NCI-H187 (cell line): ENCODE data around the gene PDLIM7.
A peak's percentile ranks its signal among the peaks of the same experiment; 100 is the strongest.

Experiments used
- DNase-seq, 2 experiments: peaks; one replicate each; lab custom pipeline; 2025; lab: John Stamatoyannopoulos, UW

Gene PDLIM7

DNA sequence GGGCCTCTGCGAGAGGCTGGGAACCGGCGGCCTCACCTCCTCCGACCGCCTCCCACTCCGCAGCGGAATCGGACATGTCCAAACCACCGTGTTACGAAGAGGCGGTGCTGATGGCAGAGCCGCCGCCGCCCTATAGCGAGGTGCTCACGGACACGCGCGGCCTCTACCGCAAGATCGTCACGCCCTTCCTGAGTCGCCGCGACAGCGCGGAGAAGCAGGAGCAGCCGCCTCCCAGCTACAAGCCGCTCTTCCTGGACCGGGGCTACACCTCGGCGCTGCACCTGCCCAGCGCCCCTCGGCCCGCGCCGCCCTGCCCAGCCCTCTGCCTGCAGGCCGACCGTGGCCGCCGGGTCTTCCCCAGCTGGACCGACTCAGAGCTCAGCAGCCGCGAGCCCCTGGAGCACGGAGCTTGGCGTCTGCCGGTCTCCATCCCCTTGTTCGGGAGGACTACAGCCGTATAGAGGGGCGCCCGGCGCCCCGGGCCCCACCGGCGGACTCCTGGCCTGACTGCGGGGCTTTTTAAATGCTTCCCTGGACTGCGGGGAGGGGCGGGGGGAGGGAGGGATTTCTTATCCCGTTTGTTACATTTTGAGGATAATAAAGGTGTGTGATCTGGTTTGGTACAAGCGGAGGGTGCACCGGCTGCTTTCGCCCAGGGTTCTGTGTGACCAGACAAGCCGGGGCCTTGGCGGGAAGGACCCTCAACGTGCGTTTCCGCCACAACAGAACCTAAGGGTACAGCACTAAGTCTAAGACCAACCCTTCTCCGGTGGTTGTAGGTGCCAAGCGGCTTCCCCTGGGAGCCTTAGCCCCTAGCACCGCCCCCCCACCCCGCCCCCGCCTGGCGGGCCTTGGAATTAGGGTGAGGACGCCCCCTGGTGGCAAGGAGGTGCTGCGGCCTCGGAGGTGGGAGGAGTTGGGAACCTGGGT is 41.5 kb downstream of the PDLIM7 start:
- peak; percentile 85 to 86 for DNase-seq

- peak; percentile 51 to 65 for DNase-seq
Measured at GRCh38 chr5:177455036-177455660, 42.3 kb downstream of the PDLIM7 start.

- peak; percentile 70 to 86 for DNase-seq
Measured at GRCh38 chr5:177454397-177455035, 42.9 kb downstream of the PDLIM7 start.

GRCh38 chr5:177453852-177454396 is 43.5 kb downstream of the PDLIM7 start:
- no peak for DNase-seq

DNA sequence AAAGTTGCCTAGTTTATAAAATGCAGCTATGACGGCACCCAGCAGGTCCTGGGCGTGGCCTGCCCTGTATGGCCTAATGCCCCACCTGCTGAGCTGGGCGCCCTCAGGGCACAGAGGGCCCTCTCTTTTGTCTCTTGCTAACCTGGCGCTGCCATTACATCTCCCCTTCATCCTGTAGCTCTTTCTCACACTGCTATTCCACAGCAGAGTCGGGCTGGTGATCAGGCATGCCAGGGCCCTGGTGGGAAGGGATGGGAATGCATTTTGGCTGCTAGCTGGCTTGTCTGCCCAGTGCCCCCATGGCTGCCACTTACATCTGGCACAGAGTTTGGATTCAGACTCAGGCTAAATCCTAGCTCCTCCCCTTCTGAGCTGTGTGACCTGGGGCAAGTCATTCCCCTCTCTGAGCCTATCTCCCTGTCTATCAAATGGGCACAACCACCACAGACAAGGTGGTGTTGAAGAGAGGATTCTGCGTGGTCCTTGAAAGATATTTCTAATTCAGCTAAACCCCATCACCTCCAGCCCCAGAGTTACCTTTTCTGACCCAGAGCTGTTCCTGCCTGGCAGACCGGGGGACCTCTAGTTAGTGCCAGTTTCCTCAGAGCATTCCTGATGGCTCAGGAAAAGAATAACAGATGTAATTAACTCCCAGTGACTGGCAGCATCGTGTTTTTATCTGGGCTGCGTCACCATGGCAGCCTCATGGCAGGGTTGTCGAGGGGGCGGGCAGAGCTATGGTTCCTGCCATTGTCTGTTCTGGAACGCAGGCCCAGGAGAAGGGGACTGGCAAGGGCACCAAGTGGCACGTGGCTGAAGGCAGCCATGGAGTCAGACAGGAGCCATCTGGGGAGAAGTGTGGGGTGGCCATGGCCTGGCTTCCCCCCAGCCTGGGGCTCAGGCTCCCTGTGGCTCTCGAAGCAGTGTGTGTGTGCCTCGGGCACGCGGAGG is 44.4 kb downstream of the PDLIM7 start:
- DNase-seq = no peak

- no peak for DNase-seq
Measured at GRCh38 chr5:177450667-177451424, 46.6 kb downstream of the PDLIM7 start.

GRCh38 chr5:177449140-177450061 is 48.0 kb downstream of the PDLIM7 start:
- no peak for DNase-seq

DNA sequence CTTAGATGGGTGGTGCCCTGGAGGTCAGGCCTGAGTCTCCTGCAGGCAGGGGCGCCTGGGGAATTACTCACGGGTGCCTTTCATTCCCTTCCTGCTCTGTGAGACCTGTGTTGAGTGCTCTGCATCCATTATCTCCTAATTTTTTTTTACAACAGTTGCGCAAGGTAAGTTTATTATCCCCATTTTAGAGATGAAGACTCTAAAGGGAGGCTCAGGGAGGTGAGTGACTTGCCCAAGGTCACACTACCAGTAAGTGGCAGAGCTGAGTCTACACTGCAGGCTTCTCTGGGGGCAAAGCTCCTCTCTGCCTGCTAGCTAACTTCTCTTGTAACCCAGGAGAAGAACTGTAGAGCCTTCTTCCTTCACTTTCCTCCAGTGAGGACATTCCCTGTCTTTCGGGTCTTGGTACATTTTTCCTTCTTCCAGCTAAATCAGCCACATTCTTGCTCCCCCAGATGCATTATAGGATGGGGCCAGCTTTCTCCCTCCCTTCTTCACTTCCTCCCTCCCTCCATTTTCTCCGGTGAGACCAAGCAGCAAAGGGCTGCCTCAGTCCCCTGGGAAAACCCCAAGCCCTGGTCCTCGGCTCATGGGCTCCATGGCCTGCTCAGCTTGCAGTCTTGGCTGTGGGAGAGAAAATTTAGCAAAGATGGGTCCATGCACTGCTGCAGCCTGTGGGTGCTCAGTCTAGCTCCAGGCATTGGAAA is 49.0 kb downstream of the PDLIM7 start:
- no peak for DNase-seq

DNA sequence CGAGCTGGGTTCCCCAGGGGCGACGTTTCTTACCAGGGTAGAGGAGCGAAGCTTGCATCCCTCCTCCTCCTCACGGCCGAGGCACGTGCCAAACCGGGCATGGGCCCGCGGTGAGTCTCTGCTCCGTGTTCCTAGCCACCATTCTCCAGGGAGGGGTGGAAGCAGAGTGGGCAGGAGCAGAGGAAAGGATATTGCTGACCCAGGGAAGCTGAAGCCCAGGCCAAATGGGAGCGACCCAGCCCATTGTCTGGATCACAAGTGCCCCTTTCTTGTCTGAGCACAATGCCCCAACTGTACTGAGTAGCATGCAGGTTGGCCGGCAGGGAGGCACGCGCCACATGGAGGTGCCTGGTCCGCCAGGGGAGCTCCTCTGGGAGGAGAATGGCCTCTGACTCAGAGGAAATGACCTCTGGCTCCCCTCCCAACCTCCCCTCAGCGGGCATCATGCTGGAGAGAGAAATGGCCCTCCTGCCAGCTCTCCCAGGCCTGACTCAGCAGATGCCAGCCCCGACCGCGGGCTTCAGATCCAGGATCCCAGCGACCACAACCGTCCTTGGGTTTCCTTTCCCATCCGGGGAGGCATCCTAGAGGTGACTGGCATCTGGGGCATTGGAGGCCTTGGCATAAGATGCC is 49.7 kb downstream of the PDLIM7 start:
- DNase-seq = no peak

DNA sequence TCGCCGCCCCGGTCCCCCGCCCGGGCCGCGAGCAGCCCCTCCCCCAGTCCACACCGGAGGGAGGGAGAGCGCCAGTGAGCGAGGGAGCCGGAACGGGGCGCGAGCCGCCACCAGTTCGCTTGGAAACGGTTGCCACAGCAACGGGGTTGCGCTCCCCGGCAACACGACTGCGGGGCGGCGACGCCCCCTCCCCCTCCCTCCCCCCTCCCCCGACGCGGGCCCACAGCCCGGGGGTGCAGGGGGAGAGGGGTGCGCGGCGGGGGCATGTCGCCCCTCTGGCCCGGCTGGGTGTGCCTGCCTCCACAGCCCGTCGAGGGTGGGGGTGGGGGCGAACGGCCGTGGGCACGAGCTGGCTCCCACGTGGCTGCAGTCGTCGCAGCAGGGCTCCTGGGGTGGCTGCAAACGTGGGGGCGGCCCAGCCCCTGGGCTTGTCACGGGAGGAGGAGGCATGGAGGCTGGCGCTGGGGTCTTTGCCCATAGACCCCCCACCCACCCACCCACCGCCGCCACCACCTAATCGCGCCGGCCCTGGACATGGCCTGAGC is 50.3 kb downstream of the PDLIM7 start:
- DNase-seq = peak in 1 of 2 experiments; percentile 33

GRCh38 chr5:177446200-177447065 is 51.0 kb downstream of the PDLIM7 start, which contains the start of gene PRR7:
Gene PRR7, plus strand, starts transcription at chr5:177446814. Its CDS starts 8,254 bp downstream, at chr5:177455068.
- peak; percentile 29 to 33 for DNase-seq

DNA sequence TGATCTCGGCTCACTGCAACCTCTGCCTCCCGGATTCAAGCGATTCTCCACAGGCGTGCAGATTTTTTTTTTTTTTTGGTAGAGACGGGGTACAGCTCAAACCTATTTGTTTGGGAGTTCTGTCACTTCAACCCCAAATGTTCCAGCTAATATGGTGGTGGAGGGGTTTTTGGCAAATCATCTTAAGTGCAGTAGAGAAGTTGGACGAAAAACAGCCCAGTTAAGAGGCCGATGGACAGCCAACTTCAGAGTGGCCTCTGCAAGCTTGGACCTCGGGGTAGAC is 51.5 kb downstream of the PDLIM7 start:
- DNase-seq = no peak

GRCh38 chr5:177445052-177445916 is 52.1 kb downstream of the PDLIM7 start:
- DNase-seq = no peak

DNA sequence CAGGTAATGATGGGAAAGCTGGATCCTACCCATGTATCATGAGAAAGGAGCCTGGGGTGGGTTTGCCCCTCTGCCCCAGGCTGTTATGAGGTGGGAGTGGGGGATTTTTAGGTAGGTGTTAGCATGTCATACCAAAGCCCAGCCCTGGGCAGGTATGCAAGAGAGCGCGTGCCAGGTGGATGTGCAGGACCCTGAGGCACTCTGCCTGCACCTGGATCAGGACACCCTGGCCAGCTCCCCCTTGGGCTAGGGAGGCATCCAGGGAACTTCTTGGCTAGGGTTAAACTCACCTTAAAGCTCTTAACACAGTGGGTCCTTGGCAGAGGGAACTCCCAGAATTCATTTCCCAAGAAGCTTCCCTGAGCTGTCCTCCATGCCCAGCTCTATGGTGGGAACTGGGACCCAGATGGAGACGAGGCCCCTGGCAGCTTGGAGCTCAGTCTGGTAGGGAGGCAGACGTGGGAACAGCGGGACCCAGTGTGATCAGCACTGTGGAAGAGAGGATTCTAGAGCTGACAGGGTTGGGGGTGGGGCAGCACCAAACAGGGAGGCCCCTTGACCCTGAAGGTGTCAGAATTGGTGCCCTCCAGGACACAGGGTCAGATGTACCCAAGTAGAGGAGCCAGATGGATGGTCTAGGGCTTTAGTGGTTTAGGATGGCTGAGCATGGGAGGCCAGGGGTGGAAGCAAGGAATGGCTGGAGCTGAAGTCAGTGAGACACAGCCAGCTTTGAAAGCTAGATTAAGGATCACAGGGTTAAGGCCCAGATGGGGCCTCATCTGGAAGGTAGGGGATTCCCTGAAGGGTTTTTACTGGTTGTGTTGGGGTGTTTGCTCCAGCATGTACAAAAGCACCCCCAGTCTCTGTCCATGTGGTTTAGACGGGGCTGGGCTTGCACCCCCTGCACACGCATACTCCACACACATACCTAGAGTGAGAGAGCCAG is 53.0 kb downstream of the PDLIM7 start:
- DNase-seq = no peak
